Fibroblast of mammary gland (primary cell): ENCODE data around the gene PIGX.
A peak's percentile ranks its signal among the peaks of the same experiment; 100 is the strongest.

ENCODE experiments used
- DNase-seq: peaks from one replicate; pipeline ENCODE4 v3.0.0-alpha.2; 2010; ENCODE audit warnings: low read depth
- H3K4me3 ChIP-seq: 2 replicates; pipeline ENCODE4 v1.5.1; 2011; ENCODE audit warnings: low read depth, mild to moderate bottlenecking, low read length, moderate library complexity; ENCODE audit not compliant: control insufficient read depth
- TF ChIP-seq, protein P1 (sequence below): conservative IDR thresholded peaks from 2 replicates; pipeline ENCODE4 v1.5.1; 2011; ENCODE audit warnings: low read depth, low read length, inconsistent platforms; ENCODE audit not compliant: control insufficient read depth, insufficient read depth

Gene PIGX

GRCh38 chr3:196677353-196677752, 34.8 kb upstream of the PIGX start:
- no peak for DNase-seq
- TF ChIP-seq, protein P1, sequence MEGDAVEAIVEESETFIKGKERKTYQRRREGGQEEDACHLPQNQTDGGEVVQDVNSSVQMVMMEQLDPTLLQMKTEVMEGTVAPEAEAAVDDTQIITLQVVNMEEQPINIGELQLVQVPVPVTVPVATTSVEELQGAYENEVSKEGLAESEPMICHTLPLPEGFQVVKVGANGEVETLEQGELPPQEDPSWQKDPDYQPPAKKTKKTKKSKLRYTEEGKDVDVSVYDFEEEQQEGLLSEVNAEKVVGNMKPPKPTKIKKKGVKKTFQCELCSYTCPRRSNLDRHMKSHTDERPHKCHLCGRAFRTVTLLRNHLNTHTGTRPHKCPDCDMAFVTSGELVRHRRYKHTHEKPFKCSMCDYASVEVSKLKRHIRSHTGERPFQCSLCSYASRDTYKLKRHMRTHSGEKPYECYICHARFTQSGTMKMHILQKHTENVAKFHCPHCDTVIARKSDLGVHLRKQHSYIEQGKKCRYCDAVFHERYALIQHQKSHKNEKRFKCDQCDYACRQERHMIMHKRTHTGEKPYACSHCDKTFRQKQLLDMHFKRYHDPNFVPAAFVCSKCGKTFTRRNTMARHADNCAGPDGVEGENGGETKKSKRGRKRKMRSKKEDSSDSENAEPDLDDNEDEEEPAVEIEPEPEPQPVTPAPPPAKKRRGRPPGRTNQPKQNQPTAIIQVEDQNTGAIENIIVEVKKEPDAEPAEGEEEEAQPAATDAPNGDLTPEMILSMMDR, result no peak
- no peak overlapping the region for H3K4me3 ChIP-seq

DNA sequence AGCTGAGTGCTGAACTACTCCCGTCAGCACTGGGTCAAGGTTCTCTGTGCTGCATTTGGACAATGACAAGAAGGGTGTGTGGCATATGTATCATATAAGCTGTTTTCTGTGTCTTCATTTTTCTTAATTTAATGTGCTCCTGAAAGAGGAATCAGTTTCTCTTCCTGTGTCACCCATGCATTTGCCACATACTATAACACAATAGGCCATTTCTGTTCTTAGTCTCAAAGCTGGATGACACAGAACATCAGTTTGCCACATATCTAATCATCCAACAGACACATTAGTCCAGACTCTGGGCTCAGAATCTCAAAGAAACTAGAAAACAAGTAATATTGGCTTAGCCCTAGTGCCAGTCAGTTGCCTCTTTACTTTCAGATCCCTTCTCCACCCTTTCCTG, 34.2 kb upstream of the PIGX start:
- DNase-seq, result no peak
- TF ChIP-seq, protein P1, result no peak
- H3K4me3 ChIP-seq, result no peak overlapping the region

- H3K4me3 ChIP-seq, result no peak overlapping the region
- TF ChIP-seq, protein P1, result peak; percentile 85
- peak; percentile 62 for DNase-seq
Observed at GRCh38 chr3:196684548-196685407, 27.4 kb upstream of the PIGX start.

DNA sequence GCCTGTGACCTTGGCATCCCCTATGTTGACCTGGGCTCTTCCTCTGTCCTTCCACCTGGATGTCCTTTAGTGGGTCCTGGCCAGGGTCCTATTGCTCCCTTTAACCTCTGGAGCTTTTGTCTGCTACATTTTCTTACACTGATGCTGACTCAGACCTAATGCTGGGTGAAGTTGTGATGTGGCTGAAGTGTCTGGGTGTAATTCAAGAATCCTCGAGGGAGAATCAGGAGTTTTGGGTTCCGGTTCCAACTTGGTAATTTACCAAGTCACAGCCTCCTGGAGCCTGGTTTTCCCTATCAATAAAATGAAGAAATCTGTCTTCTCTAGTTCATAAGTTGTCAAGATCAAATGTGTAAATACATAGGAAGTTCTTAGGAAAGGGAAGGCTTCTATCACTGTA, 25.7 kb upstream of the PIGX start:
- peak; percentile 46 for DNase-seq
- TF ChIP-seq, protein P1, result no peak
- H3K4me3 ChIP-seq, result no peak overlapping the region

DNA sequence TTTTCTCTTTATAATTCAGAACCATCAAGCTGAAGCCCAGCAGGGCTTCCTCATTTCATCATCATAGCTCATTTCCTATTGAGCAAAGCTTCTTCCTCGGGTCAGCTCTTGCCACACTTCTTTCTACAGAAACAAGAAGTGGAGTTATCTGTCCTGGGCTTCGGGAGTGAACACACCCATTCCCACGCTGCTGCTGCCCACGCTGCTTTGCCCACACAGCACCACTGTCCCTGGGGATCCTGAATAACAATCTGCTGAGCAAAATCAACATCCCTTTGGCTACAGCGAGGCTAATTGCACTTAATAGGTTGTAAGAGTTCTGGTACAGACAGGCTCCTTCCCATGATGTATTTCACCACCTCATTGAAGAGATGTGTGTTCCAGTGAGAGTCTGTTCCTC, 23.8 kb upstream of the PIGX start:
- TF ChIP-seq, protein P1, result no peak
- DNase-seq, result peak; percentile 97

DNA sequence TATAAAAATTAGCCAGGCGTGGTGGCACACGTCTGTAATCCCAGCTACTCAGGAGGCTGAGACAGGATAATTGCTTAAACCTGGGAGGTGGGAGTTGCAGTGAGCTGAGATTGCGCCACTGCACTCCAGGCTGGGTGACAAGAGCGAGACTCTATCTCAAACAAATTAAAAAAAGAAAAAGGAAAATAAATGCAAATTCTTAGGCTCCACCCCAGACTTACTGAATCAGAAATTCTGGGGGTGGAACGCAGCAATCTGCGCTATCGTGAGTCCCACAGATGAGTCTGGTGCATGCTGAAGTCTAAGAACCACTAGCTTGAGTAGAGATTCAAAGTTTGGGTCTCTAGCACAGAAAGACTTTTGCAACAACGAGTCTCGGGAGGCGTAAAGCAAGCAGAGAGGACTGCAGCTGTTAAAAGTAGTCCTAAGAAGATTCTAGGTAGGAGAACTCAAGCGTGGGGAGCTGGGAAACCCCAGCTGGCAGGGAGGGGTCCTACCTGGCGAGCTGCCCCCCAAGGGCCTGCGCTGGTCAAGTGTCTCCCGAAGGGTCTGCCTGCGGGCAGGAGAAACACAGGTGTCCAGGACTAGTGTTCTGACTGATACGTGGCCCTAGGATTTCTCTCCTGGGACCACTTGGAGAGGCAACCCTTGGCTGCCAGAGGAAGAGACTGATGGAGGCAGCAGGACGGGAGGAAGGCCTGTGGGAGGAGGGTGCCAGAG, 22.1 kb upstream of the PIGX start:
- TF ChIP-seq, protein P1, result no peak
- H3K4me3 ChIP-seq, result no peak overlapping the region
- no peak for DNase-seq

More for the DNA sequence above, 23.8 kb upstream of the PIGX start:
- no peak overlapping the region for H3K4me3 ChIP-seq
